ENCODE measurements around the gene TMEM260. TPM values are rescaled to one million over a fixed set of nuclear protein-coding genes. Genes with fewer than 3 reads are reported as not detected.

TMEM260 gene
- total RNA-seq, 1 donor from 2014 or later: 20.6 TPM

- DNase-seq (ENCODE audit: low read depth): no peak
- Histone ChIP-seq H3K4me1 (ENCODE audit: insufficient read depth, low read length) (no peaks in the 10 kb centered on the region), H3K79me2 (ENCODE audit: insufficient read depth, low read length) (no peaks in the 10 kb centered on the region), H3K4me2 (ENCODE audit: low read length) (no peak overlapping the region), H3K36me3 (ENCODE audit: insufficient read depth, low read length) (no peaks in the 10 kb centered on the region), H3K27ac (ENCODE audit: low read depth, low read length) (no peak overlapping the region), H3K27me3 (ENCODE audit: insufficient read depth, low read length) (no peaks in the 10 kb centered on the region), H2AFZ (ENCODE audit: low read depth, low read length) (no peak overlapping the region), H3K9ac (ENCODE audit: low read length) (no peak overlapping the region), H3K4me3 (ENCODE audit: insufficient read depth, low read depth, low read length) (no peak overlapping the region), H3K9me3 (ENCODE audit: insufficient read depth, low read depth, low read length) (no peaks in the 10 kb centered on the region), H4K20me1 (ENCODE audit: insufficient read depth, low read length) (no peaks in the 10 kb centered on the region)
- peaks cover 9% of the 10 kb centered on the region for H3K27me3 Mint-ChIP-seq (ENCODE audit: low read depth, unreplicated experiment)
- peaks cover 7% of the 10 kb centered on the region for H3K9me3 Mint-ChIP-seq (ENCODE audit: unreplicated experiment)
- no peaks in the 10 kb centered on the region for H3K4me1 Mint-ChIP-seq (ENCODE audit: low read depth, unreplicated experiment)
- H3K4me3 Mint-ChIP-seq (ENCODE audit: unreplicated experiment): no peak overlapping the region
- TF ChIP-seq CTCF (IDR thresholded peaks at IDR 0.05; ENCODE audit: insufficient read depth, low read depth, low read length) (no peak), EZH2 (IDR thresholded peaks at IDR 0.05; ENCODE audit: insufficient read depth, low read length) (no peak)
- H3K27ac Mint-ChIP-seq (ENCODE audit: unreplicated experiment): no peak overlapping the region
- no peak for FAIRE-seq
- H3K36me3 Mint-ChIP-seq (ENCODE audit: low read depth, unreplicated experiment): no peaks in the 10 kb centered on the region
Measured at GRCh38 chr14:56676042-56676441, 96.4 kb downstream of the TMEM260 start.

GRCh38 chr14:56678838-56679237 lies 99.2 kb downstream of the TMEM260 start:
- TF ChIP-seq EZH2 (IDR thresholded peaks at IDR 0.05; ENCODE audit: insufficient read depth, low read length) (no peak), CTCF (IDR thresholded peaks at IDR 0.05; ENCODE audit: insufficient read depth, low read depth, low read length) (no peak)
- no peak overlapping the region for H3K4me2 ChIP-seq (ENCODE audit: low read length)
- no peak for FAIRE-seq
- H3K4me1 ChIP-seq (ENCODE audit: insufficient read depth, low read length): no peaks in the 10 kb centered on the region
- no peak overlapping the region for H3K27ac Mint-ChIP-seq (ENCODE audit: unreplicated experiment)
- H3K36me3 ChIP-seq (ENCODE audit: insufficient read depth, low read length): no peaks in the 10 kb centered on the region
- DNase-seq (ENCODE audit: low read depth): no peak
- no peak overlapping the region for H2AFZ ChIP-seq (ENCODE audit: low read depth, low read length)
- no peak overlapping the region for H3K27ac ChIP-seq (ENCODE audit: low read depth, low read length)
- H3K36me3 Mint-ChIP-seq (ENCODE audit: low read depth, unreplicated experiment): no peaks in the 10 kb centered on the region
- H3K79me2 ChIP-seq (ENCODE audit: insufficient read depth, low read length): no peaks in the 10 kb centered on the region
- H3K4me3 Mint-ChIP-seq (ENCODE audit: unreplicated experiment): no peak overlapping the region
- no peaks in the 10 kb centered on the region for H4K20me1 ChIP-seq (ENCODE audit: insufficient read depth, low read length)
- H3K27me3 ChIP-seq (ENCODE audit: insufficient read depth, low read length): no peaks in the 10 kb centered on the region
- no peak overlapping the region for H3K9ac ChIP-seq (ENCODE audit: low read length)
- no peak overlapping the region for H3K4me3 ChIP-seq (ENCODE audit: insufficient read depth, low read depth, low read length)
- H3K9me3 ChIP-seq (ENCODE audit: insufficient read depth, low read depth, low read length): no peaks in the 10 kb centered on the region
- H3K4me1 Mint-ChIP-seq (ENCODE audit: low read depth, unreplicated experiment): no peaks in the 10 kb centered on the region
- H3K27me3 Mint-ChIP-seq (ENCODE audit: low read depth, unreplicated experiment): peaks cover 9% of the 10 kb centered on the region
- peaks cover 4% of the 10 kb centered on the region for H3K9me3 Mint-ChIP-seq (ENCODE audit: unreplicated experiment)

- Histone ChIP-seq H3K4me1 (ENCODE audit: insufficient read depth, low read length) (no peaks in the 10 kb centered on the region), H3K9ac (ENCODE audit: low read length) (no peak overlapping the region), H3K4me3 (ENCODE audit: insufficient read depth, low read depth, low read length) (no peak overlapping the region), H4K20me1 (ENCODE audit: insufficient read depth, low read length) (no peaks in the 10 kb centered on the region), H3K36me3 (ENCODE audit: insufficient read depth, low read length) (no peaks in the 10 kb centered on the region), H3K4me2 (ENCODE audit: low read length) (no peak overlapping the region), H3K27ac (ENCODE audit: low read depth, low read length) (no peak overlapping the region), H3K79me2 (ENCODE audit: insufficient read depth, low read length) (no peaks in the 10 kb centered on the region), H2AFZ (ENCODE audit: low read depth, low read length) (no peak overlapping the region), H3K27me3 (ENCODE audit: insufficient read depth, low read length) (no peaks in the 10 kb centered on the region), H3K9me3 (ENCODE audit: insufficient read depth, low read depth, low read length) (no peaks in the 10 kb centered on the region)
- FAIRE-seq (no peak), DNase-seq (ENCODE audit: low read depth) (no peak)
- H3K36me3 Mint-ChIP-seq (ENCODE audit: low read depth, unreplicated experiment): no peaks in the 10 kb centered on the region
- H3K4me1 Mint-ChIP-seq (ENCODE audit: low read depth, unreplicated experiment): no peaks in the 10 kb centered on the region
- no peak for TF ChIP-seq CTCF (IDR thresholded peaks at IDR 0.05; ENCODE audit: insufficient read depth, low read depth, low read length)
- no peak for TF ChIP-seq EZH2 (IDR thresholded peaks at IDR 0.05; ENCODE audit: insufficient read depth, low read length)
- H3K27ac Mint-ChIP-seq (ENCODE audit: unreplicated experiment): no peak overlapping the region
- H3K4me3 Mint-ChIP-seq (ENCODE audit: unreplicated experiment): no peak overlapping the region
- peaks cover 2% of the 10 kb centered on the region for H3K27me3 Mint-ChIP-seq (ENCODE audit: low read depth, unreplicated experiment)
- H3K9me3 Mint-ChIP-seq (ENCODE audit: unreplicated experiment): no peaks in the 10 kb centered on the region
Measured at GRCh38 chr14:56686416-56686815, 106.8 kb downstream of the TMEM260 start.
